GM19467 (cell line): ENCODE measurements around the gene ACSM2B.
"Not testable (repeated sequence)": the region's sequence is repeated elsewhere in the genome, so short reads cannot be mapped to it uniquely, and the experiment has no call there.

ENCODE experiments used
- ATAC-seq: cut with Tn5 transposase; IDR thresholded peaks from one replicate; pipeline ENCODE4 v1.9.1; 2021; ENCODE audit warnings: mild to moderate bottlenecking, moderate library complexity; ENCODE audit not compliant: unreplicated experiment

ACSM2B gene, protein sequence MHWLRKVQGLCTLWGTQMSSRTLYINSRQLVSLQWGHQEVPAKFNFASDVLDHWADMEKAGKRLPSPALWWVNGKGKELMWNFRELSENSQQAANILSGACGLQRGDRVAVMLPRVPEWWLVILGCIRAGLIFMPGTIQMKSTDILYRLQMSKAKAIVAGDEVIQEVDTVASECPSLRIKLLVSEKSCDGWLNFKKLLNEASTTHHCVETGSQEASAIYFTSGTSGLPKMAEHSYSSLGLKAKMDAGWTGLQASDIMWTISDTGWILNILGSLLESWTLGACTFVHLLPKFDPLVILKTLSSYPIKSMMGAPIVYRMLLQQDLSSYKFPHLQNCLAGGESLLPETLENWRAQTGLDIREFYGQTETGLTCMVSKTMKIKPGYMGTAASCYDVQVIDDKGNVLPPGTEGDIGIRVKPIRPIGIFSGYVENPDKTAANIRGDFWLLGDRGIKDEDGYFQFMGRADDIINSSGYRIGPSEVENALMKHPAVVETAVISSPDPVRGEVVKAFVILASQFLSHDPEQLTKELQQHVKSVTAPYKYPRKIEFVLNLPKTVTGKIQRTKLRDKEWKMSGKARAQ

DNA sequence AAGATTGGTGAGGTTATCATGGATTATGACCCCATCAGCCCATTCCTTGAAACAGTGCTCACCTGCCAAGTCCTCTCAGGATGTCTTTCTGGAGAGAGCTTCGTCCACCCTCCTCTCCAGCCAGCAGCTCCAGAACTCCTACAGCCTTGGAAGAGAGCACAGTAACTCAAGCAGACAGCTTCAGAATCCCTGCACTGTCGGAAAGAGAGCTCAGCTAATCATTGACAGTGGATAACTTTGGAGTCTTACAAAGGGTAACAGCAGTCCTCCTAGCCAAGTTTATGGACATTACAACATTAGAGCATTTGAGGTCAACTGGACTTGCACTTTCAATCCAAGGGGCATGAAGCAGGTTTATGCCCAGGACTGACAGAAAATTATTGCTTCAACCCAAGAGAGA, at the start of gene ACSM2B:
Gene ACSM2B, minus strand, starts transcription at position 223 of the 400 bp plus-strand sequence. CDS start 11,522 bp downstream, outside the sequence.
- not testable (repeated sequence) for ATAC-seq

- no peak for ATAC-seq
These were observed 49.0 kb upstream of the ACSM2B start for GRCh38 chr16:20624882-20625807.

DNA sequence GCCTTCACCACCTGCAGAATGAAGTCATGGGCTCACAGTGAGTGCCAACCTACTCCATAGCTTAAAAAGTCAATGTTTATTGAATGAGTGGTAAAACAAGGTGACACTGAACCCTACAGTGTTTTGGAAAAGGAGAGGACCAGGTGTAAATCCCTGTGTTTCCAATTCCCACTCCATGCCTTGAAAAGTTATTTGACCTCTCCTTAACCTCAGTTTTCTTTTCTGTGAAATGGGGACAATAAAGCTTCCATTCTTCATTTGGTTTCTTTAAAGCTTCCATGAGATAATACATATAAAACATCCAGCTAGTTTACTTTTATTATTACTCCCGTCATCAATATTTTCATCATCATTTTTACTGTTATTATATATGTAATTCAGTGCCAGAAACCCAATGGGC, 48.0 kb upstream of the ACSM2B start:
- ATAC-seq: no peak

DNA sequence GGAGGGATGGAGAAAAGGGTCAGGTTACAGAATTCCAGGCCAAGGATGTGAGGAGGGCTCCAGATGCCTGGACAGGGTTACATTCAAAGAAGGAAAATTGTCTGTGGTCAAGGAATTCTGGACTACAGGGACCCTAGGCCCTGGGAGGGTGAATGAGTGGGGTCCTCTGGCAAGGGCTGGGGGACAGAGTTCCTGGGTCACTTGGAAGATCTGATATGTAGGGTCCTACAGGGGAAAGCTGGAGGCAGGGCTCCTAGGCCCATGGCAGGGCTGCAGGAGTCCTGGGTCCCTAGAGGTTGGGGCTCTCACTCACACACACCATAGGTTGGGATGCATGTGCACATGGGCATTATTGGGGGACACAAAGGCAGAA, 46.3 kb upstream of the ACSM2B start:
- no peak for ATAC-seq

DNA sequence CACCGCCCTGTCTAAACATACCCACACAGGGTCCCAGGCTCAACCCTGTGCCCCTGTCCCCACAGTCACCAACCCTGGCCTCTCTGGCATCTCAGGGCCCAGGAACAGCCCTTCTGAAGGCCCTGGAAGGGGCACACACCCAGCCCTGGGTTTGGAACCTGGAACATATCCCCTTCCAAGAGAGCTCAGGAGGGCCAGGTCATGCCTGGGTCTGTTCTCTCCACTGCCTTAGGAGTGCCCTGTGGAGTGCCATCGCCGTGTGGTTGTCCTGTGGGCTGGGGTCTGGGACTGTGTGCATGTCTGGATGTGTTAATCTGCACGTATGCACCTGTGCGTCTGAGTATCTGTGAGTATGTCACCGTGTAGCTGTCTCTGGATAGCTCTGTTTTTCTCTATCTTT, 45.2 kb upstream of the ACSM2B start:
- ATAC-seq: no peak

GRCh38 chr16:20620770-20621169, 44.6 kb upstream of the ACSM2B start:
- ATAC-seq: no peak

DNA sequence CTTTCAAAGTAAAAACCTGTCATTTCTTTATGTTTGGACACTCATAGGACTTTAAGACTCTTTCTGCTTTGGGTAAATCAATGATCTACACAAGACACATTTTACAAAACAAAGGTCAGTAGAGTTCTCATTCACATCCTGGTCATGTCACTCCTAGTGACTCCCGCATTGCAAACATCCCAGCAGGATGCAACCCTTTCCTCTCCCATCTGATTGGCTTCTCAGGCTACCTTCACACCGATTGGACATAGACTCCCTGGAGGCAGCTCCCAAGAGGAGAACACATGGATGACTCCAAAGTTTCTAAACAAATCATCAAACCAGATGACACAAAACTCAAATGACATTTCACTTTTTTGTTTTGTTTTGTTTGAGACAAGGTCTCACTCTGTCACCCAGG, 43.8 kb upstream of the ACSM2B start:
- ATAC-seq: no peak

GRCh38 chr16:20617271-20617670, 41.1 kb upstream of the ACSM2B start:
- no peak for ATAC-seq

DNA sequence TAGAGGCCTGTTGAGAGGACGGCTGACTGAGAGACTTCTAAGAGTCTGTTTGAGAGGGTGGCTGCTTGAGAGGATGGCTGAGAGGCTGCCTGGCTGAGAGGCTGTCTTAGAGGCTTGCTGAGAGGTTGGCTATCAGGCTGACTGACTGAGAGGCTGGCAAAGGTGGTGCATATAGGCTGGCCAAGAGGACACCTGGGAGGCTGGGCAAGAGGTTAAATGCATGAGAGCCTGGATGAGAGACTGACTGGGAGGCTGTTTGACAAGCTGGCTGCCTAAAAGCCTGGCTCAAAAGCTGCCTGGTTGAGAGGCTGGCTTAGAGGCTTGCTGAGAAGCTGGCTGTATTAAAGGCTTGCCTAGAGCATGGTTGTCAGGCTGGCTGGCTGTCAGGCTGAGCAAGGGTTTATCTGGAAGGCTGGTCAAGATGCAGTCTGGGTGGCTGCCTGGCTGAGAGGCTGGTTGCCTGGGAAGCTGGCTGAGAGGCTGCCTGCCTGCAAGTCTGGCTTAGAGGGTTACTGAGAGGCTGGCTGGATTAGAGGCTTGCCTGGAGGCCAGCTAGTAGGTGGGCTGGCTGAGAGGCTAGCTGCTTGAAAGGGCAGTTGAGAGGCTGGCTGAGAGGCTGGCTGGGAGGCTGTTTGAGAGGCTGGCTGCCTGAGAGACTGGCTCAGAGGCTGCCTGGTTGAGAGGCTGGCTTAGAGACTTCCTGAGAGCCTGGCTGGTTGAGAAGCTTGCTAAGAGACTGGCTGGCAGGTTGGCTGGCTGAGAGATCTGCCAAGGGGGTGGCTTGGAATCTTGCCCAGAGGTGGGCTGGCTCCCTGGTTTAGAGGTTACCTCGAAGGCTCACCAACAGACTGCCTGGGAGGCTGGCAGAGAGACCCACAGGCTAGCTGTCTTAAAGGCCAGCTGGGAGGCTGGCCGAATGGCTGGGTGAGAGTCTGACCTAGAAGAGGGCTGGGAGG, 38.3 kb upstream of the ACSM2B start:
- ATAC-seq: no peak

- no peak for ATAC-seq
These were observed 37.5 kb upstream of the ACSM2B start for GRCh38 chr16:20613481-20614185.

DNA sequence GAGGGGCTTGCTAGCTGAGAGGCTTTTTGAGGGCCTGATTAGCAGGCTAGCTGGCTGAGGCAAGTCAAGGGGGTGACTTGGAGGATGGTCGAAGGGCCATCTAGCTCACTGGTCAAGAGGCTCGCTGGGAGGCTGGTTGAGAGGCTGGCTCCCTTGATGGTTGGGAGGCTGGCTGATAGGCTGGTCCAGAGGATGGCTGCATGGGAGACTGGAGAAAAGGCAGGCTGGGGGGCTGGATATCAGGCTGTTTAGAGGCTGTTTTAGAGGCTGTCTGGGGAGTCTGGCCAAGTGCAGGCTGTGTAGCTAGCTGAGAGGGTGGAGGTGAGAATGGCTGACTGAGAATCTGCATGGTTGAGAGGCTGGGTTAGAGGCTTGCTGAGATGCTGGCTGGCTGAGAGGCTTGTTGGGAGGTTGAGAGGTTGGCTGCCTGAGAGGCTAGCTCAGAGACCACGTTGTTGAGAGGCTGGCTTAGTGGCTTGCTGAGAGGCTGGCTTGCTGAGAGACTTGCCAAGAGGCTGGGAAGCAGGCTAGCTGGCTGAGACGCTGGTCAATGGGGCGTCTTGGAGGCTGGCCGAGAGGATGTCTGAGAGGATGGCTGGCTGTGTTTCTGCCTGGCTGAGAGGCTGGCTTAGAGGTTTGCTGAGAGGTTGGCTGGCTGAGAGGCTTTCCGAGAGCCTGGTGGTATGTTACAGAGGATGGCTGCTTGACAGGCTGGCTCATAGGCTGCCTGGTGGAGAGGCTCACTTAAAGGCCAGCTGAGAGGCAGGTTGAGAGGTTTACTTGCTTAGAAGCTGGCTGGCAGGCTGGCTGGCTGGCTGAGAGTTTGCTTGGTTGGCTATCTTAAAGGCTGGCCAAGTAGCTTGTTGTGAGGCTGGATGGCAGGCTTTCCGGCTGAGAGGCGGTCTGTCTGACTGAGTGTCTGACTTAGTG, 36.6 kb upstream of the ACSM2B start:
- ATAC-seq: no peak

- ATAC-seq: no peak
These were observed 35.9 kb upstream of the ACSM2B start for GRCh38 chr16:20611975-20612481.

- no peak for ATAC-seq
These were observed 35.3 kb upstream of the ACSM2B start for GRCh38 chr16:20611350-20611902.

- no peak for ATAC-seq
These were observed 34.8 kb upstream of the ACSM2B start for GRCh38 chr16:20610892-20611349.

DNA sequence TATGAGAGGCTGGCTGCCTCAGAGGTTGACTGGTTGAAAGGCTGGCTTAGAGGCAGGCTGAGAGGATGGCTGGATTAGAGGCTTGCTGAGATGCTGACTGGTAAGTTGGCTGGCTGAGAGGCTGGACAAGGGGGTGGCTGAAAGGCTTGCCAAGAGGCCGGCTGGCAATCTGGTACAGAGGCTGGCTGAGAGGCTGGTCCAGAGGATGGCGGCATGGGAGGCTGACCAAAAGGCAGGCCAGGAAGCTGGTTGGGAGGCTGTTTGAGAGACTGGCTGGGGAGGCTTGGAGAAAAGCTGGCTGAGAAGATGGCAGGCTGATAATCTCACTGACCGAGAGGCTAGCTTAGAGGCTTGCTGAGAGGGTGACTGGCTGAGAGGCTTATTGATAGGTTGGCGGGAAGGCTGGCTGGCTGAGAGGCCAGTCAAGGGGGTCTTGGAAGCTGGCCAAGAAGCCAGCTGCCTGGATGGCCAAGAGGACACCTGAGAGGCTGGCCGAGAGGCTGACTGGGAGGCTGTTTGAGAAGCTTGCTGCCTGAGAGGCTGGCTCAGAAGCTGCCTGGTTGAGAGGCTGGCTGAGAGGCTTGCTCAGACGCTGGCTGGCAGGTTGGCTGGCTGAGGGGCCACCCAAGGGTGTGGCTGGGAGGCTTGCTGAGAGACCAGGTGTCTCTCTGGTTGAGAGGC, 34.2 kb upstream of the ACSM2B start:
- ATAC-seq: no peak

GRCh38 chr16:20602205-20602604, 26.0 kb upstream of the ACSM2B start:
- not testable (repeated sequence) for ATAC-seq

GRCh38 chr16:20599475-20599874, 23.3 kb upstream of the ACSM2B start:
- not testable (repeated sequence) for ATAC-seq
